WI38 (cell line): ENCODE data around the gene VRTN.

Experiments
- H3K4me3 ChIP-seq: 2 replicates; pipeline ENCODE4 v1.5.1; 2011; ENCODE audit warnings: low read depth, mild to moderate bottlenecking, control low read depth, low read length
- TF ChIP-seq, protein P1 (sequence below): IDR thresholded peaks from 2 replicates; pipeline ENCODE4 v1.5.1; 2012; ENCODE audit warnings: low read depth, mild to moderate bottlenecking, control low read depth, low read length

Gene VRTN, protein sequence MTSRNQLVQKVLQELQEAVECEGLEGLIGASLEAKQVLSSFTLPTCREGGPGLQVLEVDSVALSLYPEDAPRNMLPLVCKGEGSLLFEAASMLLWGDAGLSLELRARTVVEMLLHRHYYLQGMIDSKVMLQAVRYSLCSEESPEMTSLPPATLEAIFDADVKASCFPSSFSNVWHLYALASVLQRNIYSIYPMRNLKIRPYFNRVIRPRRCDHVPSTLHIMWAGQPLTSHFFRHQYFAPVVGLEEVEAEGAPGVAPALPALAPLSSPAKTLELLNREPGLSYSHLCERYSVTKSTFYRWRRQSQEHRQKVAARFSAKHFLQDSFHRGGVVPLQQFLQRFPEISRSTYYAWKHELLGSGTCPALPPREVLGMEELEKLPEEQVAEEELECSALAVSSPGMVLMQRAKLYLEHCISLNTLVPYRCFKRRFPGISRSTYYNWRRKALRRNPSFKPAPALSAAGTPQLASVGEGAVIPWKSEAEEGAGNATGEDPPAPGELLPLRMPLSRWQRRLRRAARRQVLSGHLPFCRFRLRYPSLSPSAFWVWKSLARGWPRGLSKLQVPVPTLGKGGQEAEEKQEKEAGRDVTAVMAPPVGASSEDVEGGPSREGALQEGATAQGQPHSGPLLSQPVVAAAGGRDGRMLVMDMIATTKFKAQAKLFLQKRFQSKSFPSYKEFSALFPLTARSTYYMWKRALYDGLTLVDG

DNA sequence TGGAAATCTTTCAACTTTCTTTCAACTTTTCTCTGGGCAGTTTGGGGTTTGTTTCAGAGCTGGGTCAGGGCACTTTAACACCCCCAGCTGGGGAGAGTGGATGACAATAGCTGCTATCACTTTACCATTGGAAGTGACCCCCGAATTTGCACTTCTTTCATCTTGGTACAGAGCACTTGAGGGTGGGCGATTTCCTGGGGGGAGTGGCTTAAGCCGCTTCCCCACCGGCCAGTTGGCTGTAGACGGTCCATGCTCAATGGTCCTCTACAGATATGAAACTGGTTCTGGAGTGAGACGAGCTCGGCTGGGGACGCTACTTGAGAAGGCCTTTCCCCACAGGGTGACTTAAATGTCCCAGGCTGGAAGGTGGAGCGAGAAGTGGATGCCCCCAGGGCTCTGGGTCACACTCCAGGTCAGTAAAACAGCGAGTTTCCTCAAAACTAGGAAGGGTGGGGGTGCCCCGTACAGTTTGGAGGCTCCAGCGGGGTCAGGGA is at the start of gene VRTN:
TSS of gene VRTN (plus strand) at position 231 of the 494 bp plus-strand sequence. CDS start 8,313 bp downstream, outside the sequence.
- no peak within 1 kb of the TSS for H3K4me3 ChIP-seq

DNA sequence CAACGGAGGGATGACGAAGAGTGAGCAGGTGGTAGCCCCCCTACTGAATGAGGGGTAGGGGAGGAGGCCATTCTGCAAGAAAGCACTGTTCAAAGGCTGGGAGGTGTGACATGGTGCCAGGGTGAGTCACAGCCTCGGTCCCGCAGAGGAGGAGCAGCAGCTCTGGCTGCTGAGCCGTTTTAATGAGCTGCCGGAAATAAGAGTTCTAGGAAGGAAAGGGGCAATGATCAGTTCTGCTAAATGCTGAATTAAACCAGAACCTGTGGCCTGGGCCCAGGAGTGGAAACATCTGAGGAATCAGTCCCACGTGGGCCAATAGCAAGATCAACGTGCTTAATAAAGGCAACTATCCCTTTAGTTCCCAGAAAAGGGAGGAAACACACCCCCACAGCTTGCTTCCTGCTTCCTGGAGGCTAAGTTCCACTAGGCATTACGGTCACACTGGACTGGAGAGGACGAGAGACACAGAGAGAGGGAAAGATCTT is 49.2 kb upstream of the VRTN start:
- TF ChIP-seq, protein P1, sequence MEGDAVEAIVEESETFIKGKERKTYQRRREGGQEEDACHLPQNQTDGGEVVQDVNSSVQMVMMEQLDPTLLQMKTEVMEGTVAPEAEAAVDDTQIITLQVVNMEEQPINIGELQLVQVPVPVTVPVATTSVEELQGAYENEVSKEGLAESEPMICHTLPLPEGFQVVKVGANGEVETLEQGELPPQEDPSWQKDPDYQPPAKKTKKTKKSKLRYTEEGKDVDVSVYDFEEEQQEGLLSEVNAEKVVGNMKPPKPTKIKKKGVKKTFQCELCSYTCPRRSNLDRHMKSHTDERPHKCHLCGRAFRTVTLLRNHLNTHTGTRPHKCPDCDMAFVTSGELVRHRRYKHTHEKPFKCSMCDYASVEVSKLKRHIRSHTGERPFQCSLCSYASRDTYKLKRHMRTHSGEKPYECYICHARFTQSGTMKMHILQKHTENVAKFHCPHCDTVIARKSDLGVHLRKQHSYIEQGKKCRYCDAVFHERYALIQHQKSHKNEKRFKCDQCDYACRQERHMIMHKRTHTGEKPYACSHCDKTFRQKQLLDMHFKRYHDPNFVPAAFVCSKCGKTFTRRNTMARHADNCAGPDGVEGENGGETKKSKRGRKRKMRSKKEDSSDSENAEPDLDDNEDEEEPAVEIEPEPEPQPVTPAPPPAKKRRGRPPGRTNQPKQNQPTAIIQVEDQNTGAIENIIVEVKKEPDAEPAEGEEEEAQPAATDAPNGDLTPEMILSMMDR: no peak

More for the DNA sequence above, at the start of gene VRTN:
- TF ChIP-seq, protein P1: no peak

DNA sequence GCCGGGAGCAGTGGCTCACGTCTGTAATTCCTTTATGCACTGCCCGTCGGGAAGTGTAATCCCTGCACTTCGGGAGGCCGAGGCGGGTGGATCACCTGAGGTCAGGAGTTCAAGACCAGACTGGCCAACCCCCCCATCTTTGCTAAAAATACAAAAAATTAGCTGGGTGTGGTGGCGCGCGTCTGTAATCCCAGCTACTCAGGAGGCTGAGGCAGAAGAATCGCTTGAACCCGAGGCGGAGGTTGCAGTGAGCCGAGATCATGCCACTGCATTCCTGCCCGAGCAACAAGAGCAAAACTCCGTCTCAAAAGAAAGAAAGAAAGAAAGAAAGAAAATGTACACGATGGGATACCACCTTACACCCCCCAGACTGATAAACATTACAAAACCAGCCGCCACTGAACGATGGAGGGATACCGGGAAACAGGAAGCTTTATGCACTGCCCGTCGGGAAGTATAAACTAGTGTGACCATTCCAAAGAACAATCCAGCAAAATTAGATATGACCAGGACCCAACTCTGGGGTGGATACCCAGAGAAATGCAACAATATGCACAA is 46.6 kb upstream of the VRTN start:
- peak overlapping the region; percentile 89 for H3K4me3 ChIP-seq

More for the DNA sequence above, 49.2 kb upstream of the VRTN start:
- no peak overlapping the region for H3K4me3 ChIP-seq

DNA sequence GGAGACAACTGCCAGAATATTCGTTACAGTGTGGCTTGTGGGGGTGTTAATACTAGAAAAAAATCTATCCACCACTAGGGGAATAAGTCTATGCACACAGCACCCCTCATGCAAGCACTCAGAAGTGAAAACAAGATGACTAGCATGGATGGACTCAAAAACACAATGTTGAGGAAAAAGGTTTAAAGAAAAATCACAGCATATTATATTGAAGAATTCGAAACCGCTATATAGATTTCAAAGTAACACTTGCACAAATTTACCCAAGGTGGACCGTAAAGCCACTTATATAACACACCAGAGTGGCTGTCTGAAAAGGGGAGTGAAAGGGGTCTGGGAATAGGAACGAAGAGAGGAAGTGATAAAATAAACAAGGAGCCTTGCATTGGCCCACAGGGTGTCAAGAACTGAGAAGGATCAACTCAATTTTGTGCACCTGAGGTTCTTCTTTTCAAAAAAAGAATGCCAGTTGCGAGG is 46.1 kb upstream of the VRTN start:
- TF ChIP-seq, protein P1: peak; percentile 33; the same call in 1 of the 2 replicates
- peak overlapping the region; percentile 89 for H3K4me3 ChIP-seq

More for the DNA sequence above, 46.6 kb upstream of the VRTN start:
- TF ChIP-seq, protein P1: no peak

DNA sequence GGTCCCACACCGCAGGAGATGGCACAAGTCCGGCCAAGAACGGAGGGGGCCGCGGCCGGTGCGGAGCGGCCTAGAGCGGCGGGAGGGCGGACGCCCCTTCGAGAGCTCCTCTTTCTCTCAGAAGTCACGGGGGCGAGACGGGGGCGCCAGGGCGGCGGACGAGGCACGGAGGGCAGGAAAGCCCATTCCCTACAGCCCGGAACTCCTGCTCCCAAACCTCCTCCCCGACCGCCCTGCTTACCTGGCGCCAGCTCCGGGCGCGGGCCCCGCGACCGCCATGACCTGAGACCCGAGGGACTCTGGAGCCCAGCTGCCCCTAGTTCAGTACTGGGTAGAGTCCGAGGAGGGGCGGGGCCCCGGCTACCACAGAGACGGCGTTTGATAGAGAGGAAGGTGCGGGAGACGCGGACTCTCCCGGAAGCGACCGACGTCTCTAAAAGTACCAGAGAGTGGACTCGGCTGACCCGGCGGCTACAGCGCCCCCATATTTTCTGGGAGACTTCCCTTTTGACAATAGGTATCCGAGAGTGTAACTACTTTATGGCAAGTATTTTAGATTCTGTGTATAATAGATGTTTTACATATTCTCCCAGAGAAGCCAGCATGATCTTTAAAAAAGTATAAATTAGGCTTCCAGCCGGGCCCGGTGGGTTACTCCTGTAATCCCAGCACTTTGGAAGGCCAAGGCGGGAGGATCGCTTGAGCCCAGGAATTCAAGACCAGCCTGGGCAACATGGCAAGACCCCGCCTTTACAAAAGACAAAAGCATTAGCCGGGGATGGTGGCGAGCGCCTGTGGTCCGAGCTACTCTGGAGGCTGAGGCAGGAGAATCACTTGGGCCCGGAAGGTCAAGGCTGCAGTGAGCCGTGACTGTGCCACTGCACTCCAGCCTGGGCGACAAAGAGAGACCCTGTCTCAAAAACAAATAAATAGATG is 45.4 kb upstream of the VRTN start, which contains the start of gene ABCD4:
TSS of gene ABCD4 (minus strand) at position 301 of the 936 bp plus-strand sequence. CDS start at position 279, 22 bp downstream.
- peak within 1 kb of the TSS; percentile 89 for H3K4me3 ChIP-seq
- TF ChIP-seq, protein P1: peak; percentile 19; the same call in 1 of the 2 replicates

DNA sequence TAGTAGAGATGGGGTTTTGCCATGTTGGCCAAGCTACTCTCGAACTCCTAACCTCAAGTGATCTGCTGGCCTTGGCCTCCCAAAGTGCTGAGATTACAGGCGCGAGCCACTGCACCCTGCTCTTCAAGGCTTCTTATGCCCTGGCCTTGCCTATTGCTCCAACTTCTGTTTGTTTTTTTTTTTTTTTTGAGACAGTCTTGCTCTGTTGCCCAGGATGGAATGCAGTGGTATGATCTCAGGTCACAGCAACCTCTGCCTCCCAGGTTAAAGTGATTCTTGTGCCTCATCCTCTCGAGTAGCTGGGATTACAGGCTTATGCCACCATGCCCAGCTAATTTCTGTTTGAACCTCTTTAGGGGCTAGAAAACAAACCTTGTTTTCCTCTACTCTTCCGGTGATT is 39.6 kb upstream of the VRTN start:
- H3K4me3 ChIP-seq: no peak overlapping the region
- TF ChIP-seq, protein P1: no peak
